Endothelial cell (in vitro differentiated cells): ENCODE results near the gene RNU6-9. TPM values are rescaled to one million over a fixed set of nuclear protein-coding genes. Genes with fewer than 3 reads are reported as not detected.
A peak's percentile ranks its signal among the peaks of the same experiment; 100 is the strongest.

ENCODE experiments used
- DNase-seq: peaks from one replicate; pipeline ENCODE4 v3.0.0; 2021; ENCODE audit warnings: low spot score
- H3K27ac Mint-ChIP-seq: one replicate; pipeline ENCODE4 v1.8.0; 2021; ENCODE audit warnings: mixed read lengths, inconsistent platforms; ENCODE audit not compliant: unreplicated experiment
- H3K27me3 Mint-ChIP-seq: one replicate; pipeline ENCODE4 v1.8.0; 2021; ENCODE audit warnings: mild to moderate bottlenecking, moderate library complexity, mixed read lengths, inconsistent platforms; ENCODE audit not compliant: unreplicated experiment
- H3K36me3 Mint-ChIP-seq: one replicate; pipeline ENCODE4 v1.8.0; 2021; ENCODE audit warnings: mild to moderate bottlenecking, low read depth, mixed read lengths, inconsistent platforms; ENCODE audit not compliant: unreplicated experiment
- H3K4me1 Mint-ChIP-seq: one replicate; pipeline ENCODE4 v1.8.0; 2021; ENCODE audit warnings: mild to moderate bottlenecking, mixed read lengths, inconsistent platforms; ENCODE audit not compliant: unreplicated experiment
- H3K4me3 Mint-ChIP-seq: one replicate; pipeline ENCODE4 v1.8.0; 2021; ENCODE audit warnings: mild to moderate bottlenecking, mixed read lengths, inconsistent platforms; ENCODE audit not compliant: unreplicated experiment
- H3K9me3 Mint-ChIP-seq: one replicate; pipeline ENCODE4 v1.8.0; 2021; ENCODE audit warnings: mixed read lengths, inconsistent platforms; ENCODE audit not compliant: unreplicated experiment
- total RNA-seq: library from RNA; stranded (reverse); fragmentation: NEBNext Ultra II Directional; extraction: Animal tissue kit (Norgen Biotek cat#: 25700); gene quantifications from one replicate; pipeline ENCODE4 v1.2.1, GENCODE V29; 2021; ENCODE audit not compliant: unreplicated experiment
- TF ChIP-seq, protein P1 (sequence below): fragments of 200-600 bp; sonication (generic); IDR thresholded peaks from one replicate; pipeline ENCODE4 v1.5.0; 2021; ENCODE audit warnings: antibody characterized with exemption; ENCODE audit not compliant: unreplicated experiment

RNU6-9 gene
- total RNA-seq, 1 donor from 2014 or later = not detected

DNA sequence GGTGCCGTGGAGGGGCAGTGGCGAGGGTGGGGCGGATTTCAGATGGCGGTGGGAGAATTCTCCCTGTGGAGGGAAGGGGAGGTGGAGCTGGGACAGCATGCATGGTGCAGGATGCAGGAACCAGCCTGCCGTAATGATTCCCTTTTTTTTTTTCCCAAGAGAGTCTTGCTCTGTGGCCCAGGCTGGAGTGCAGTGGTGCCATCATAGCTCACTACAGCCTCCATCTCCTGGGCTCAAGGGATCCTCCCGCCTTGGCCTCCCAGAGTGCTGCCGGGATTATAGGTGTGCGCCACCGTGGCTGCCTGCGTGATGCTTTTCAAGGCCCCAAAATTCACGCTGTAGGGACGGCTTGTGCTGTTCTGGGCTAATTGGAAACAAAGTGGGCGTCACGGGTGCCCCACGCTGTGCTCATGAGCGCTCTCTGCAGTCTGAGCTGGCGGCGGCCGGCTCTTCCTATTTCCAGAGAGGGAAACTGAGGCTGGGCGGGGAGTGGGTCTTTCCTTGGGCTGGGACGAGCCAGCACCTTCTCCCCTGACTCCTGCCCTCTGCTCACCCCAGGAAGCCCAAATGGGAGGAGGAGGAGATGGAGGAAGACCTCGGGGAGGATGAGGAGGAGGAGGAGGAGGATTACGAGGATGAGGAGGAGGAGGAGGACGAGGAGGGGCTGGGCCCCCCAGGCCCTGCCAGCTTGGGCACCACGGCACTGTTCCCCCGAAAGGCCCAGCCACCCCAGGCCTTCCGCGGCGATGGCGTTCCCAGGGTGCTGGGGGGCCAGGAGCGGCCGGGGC is 38.8 kb downstream of the RNU6-9 start:
- Mint-ChIP-seq H3K27me3 (peaks cover 5% of the 10 kb centered on the region), H3K4me3 (no peak overlapping the region), H3K4me1 (peaks cover 7% of the 10 kb centered on the region), H3K9me3 (no peaks in the 10 kb centered on the region), H3K36me3 (peaks cover 4% of the 10 kb centered on the region), H3K27ac (no peak overlapping the region)
- DNase-seq = no peak
- TF ChIP-seq, protein P1, sequence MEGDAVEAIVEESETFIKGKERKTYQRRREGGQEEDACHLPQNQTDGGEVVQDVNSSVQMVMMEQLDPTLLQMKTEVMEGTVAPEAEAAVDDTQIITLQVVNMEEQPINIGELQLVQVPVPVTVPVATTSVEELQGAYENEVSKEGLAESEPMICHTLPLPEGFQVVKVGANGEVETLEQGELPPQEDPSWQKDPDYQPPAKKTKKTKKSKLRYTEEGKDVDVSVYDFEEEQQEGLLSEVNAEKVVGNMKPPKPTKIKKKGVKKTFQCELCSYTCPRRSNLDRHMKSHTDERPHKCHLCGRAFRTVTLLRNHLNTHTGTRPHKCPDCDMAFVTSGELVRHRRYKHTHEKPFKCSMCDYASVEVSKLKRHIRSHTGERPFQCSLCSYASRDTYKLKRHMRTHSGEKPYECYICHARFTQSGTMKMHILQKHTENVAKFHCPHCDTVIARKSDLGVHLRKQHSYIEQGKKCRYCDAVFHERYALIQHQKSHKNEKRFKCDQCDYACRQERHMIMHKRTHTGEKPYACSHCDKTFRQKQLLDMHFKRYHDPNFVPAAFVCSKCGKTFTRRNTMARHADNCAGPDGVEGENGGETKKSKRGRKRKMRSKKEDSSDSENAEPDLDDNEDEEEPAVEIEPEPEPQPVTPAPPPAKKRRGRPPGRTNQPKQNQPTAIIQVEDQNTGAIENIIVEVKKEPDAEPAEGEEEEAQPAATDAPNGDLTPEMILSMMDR = no peak

DNA sequence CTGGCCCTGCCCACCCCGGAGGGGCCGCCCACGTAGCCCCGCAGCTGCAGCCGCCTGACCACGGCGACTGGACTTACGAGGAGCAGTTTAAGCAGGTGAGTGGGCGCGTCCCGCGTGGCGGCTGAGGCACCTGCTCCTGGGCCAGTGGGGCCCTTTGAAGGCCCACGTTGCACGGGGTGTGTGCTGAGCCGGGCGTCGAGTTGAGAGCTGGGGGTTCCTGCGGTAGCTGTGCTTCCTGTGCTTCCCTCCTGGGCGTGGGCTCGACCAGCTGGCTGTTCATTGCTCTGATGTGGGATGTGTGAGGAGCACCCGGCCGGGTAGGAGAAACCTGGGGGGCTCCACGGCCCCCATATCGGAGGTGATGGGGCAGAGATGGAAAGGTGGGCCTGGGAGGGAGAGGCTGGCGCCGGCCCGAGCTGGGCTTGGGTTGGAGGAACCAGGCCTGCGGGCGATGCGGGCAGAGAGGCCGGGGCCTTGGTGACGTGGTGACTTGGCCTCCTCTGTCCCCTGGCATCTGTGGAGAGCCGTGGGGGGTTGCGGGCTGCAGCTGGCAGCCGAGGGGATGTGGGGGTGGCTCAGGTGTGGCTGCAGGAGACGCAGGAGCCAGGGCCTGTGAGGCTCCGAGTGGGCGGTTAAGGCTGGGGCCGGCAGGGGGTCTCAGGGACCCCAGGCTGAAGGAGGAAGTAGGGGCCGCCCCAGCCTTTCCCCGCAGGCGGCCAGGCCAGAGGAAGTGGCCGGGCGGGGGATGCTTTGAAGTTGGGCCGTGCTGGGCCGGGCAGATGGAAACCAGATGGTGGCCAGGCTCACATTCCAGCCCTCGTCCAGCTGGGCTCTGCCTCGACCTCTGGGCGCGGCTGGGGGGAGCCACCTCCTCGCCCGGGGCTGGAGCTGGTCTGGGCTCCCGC is 39.6 kb downstream of the RNU6-9 start:
- peaks cover 8% of the 10 kb centered on the region for H3K36me3 Mint-ChIP-seq
- H3K4me3 Mint-ChIP-seq = no peak overlapping the region
- no peaks in the 10 kb centered on the region for H3K9me3 Mint-ChIP-seq
- peaks cover 5% of the 10 kb centered on the region for H3K27me3 Mint-ChIP-seq
- peak; percentile 63 for DNase-seq
- peak overlapping the region; percentile 77 for H3K27ac Mint-ChIP-seq
- TF ChIP-seq, protein P1 = no peak
- H3K4me1 Mint-ChIP-seq = peaks cover 7% of the 10 kb centered on the region

DNA sequence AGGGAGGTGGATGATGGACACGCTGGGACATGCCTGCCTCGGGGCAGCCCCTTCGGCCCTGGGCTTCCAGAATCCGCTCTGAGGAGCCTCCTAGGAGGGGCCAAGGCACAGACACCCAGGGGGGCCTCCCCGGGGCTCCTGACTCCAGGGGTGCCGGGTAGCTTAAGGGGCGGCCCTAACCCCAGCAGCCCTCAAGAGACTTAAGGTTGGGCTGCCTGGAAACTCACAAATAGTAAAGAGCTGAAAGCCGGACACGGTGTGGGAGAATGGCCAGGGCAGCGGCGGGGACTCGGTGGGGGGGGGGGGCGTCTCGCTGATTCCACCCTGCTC is 40.2 kb downstream of the RNU6-9 start:
- peaks cover 7% of the 10 kb centered on the region for H3K4me1 Mint-ChIP-seq
- peaks cover 5% of the 10 kb centered on the region for H3K27me3 Mint-ChIP-seq
- peaks cover 8% of the 10 kb centered on the region for H3K36me3 Mint-ChIP-seq
- no peaks in the 10 kb centered on the region for H3K9me3 Mint-ChIP-seq
- H3K27ac Mint-ChIP-seq = no peak overlapping the region
- no peak overlapping the region for H3K4me3 Mint-ChIP-seq
- no peak for DNase-seq
- TF ChIP-seq, protein P1 = no peak

DNA sequence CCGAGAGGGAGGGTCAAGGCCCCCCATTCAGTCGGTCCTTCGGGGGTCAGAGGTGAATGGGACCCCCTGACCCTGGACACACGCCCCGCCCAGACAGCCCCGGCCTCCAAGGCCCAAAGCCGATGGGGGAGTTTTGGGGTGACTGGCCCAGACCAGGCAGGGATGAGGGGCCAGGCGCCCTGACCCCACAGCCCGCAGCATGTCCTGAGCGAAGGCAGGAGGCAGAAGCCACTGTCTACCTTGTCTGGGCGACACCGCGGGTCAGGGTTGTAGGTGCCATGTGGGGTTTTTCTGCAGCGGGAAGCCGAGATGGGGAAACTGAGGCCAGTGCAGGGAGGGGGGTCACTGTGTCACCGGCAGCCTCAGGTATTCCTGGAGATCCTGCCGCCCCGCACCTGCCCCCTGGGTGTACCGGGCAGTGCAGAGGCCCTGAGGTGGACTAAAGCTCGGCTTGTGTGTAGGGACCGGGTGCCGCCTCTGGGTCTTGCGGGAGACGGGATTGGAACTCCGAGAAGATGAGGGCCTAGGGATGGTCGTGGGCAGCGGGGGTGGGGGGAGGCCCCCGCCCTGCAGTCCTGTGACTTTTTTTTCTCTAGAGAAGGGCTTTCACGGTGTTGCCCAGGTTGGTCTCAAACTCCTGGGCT is 41.0 kb downstream of the RNU6-9 start:
- peaks cover 7% of the 10 kb centered on the region for H3K4me1 Mint-ChIP-seq
- H3K27me3 Mint-ChIP-seq = peaks cover 5% of the 10 kb centered on the region
- H3K9me3 Mint-ChIP-seq = no peaks in the 10 kb centered on the region
- H3K27ac Mint-ChIP-seq = no peak overlapping the region
- DNase-seq = no peak
- H3K4me3 Mint-ChIP-seq = no peak overlapping the region
- TF ChIP-seq, protein P1 = no peak
- H3K36me3 Mint-ChIP-seq = peaks cover 8% of the 10 kb centered on the region
